ENCODE results near the gene GGT6.

GGT6 gene

DNA sequence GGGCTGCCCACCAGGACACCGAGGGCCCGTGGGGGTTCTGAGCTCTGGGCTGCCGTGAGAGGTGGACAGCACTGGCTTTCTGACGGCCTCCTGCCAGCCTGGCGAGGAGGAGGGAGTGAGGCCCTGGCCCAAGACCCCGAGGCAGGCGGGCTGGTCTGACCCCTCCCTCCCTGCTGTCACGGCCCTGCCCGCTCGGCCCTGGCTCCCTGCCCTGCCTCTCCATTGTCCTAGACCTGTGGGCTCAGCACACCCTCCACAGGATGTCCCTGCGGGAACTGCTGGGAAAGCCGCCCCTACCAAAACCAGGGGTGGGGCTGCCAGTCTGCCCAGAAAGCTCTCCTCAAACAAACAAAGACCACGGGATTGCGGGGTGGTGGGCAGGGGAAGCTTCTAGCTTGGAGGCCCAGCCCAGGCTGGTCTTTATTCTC lies 41.0 kb downstream of the GGT6 start:
- peak; percentile 14 for DNase-seq

DNA sequence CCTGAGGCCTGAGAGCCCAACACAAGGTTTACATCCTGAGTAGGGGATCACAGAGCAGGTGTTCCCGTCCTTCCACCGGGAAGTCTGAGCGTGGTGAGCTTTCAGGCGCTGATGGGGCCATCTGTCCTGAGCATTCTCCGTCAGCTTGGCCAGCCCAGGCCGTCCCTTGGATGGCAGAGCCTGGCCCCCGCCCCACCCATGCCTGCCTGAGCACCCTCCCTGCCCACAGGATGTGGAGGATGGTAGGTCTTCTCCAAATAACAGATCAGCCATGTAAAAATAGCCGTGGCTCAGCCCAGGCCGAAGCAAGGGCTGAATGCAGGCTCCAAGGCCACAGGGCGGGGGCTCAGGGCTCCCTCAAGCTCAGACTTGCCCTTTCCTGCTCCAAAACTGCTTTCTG lies 41.5 kb downstream of the GGT6 start:
- DNase-seq, result no peak

DNA sequence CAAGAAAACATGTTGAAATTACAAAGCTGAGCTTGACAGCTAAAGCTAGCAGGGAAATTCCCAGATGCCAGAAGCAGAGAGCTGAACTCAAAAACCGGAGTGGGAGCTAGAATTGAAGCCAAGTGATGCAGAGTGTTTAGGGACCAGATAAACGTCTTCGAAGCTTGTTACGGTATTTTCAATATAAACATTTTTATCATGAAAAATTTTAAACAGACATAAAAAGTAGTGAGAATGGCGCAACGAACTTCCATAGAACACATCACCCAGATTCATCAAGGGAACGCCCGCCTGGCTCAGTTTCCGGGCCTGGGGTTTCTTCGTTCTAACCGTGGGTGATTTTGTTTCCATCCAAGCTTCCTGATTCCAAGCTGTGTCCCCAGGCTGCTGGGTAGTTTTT lies 43.6 kb downstream of the GGT6 start:
- no peak for DNase-seq

- peak; percentile 11 for DNase-seq
Measured at GRCh38 chr17:4515501-4515900, 44.9 kb downstream of the GGT6 start.

GRCh38 chr17:4514779-4515178 lies 45.6 kb downstream of the GGT6 start:
- DNase-seq, result no peak

- no peak for DNase-seq
Measured at GRCh38 chr17:4514206-4514605, 46.2 kb downstream of the GGT6 start.

- no peak for DNase-seq
Measured at GRCh38 chr17:4513113-4514032, 47.0 kb downstream of the GGT6 start.

GRCh38 chr17:4512156-4513112 lies 47.9 kb downstream of the GGT6 start:
- no peak for DNase-seq

- no peak for DNase-seq
Measured at GRCh38 chr17:4511199-4511932, 49.0 kb downstream of the GGT6 start.

- no peak for DNase-seq
Measured at GRCh38 chr17:4510618-4510941, 49.8 kb downstream of the GGT6 start.

DNA sequence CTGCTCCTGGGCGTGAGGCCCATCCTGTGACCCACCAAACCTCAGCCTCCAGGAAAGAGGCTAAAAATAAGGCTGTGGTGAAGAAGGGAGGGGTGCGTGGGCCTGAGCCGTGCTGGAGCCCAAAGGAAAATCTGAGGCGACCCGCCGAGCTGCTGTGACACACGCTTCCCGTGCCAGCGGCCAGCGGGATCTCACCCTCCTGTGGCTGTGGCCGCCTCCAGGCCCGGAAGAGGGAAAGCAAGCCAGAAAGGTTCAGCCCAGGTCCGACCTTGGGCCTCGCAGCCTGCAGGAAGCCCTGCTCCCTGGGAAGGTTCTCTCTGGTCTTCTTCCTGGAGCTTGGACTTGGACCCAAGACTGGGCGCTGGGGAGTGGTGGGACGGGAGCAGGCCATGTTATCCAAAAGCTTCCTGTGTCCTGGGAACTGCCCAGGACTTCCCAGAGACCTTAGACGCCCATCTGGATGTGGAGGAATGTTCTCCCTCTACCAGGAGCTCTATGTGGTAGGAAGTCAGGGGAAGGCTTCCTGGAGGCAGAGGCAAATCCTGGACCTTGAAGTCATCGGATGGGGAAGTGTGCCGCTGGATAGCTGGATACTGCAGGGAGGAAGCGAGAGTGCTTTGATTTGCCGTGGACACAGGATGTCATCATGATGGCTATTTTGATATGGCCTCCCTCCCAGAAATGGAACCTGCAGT lies 50.3 kb downstream of the GGT6 start:
- no peak for DNase-seq

DNA sequence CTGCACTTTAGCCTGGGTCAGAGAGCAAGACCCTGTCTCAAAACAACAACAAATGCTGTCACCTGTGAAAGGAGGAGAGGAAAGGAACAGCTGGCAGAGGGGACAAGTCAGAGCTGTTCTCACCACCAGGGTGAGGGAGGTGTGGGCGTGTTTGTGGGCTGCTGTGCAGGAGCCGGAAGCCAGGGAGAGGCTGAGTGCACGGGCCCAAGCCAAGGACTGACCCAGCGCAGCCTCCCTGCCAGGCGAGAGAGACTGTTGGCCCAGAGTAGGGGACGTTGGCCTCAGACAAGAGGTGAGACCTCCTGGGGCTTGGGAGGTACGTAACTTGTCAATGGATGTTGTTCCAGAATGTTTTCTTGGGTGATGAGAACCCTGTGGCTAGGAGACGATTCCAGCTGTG lies 51.0 kb downstream of the GGT6 start:
- no peak for DNase-seq

GRCh38 chr17:4508207-4508606 lies 52.2 kb downstream of the GGT6 start:
- DNase-seq, result no peak

DNA sequence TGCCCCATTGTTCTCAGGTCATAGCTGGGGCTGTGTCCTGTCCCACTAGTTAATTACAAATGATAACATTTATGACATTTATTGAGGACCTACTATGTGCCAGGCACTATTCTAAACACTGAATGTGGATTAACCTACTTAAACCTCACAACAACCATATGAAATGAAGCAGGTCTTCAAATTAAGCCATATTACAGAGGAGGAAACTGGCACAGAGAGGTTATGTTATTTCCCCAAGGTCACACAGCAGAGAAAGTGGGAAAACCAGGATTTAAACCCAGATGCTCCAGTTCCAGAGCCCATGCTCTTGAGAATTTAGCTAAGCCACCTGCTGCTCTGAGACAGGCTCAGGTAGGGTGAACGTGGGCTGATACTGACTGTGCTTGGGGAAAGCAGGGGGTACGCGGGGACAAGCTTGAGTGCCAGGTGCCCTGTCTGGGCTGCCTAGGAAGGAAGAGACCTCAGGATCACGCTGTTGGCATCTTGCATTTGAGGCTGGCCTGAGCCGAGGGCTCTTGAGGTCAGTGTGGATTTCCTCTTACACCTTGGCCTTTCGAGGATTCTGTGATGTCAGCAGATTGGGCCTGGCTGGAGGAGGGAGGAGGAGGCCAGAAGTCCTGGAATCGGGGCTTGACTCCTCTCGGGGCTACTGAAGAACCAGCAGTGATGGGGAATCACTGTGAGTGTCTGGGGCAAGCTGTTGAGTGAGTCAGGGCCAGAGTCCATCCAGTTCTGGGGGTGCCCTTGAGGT lies 52.8 kb downstream of the GGT6 start:
- no peak for DNase-seq
